GM12872 (cell line): ENCODE data around the gene DOCK2.

Experiments used
- TF ChIP-seq, protein P1 (sequence below): IDR thresholded peaks from 3 replicates; pipeline ENCODE4 v1.5.1; 2011; ENCODE audit warnings: low read depth, mild to moderate bottlenecking, low read length, moderate library complexity; ENCODE audit not compliant: insufficient read depth

Gene DOCK2

DNA sequence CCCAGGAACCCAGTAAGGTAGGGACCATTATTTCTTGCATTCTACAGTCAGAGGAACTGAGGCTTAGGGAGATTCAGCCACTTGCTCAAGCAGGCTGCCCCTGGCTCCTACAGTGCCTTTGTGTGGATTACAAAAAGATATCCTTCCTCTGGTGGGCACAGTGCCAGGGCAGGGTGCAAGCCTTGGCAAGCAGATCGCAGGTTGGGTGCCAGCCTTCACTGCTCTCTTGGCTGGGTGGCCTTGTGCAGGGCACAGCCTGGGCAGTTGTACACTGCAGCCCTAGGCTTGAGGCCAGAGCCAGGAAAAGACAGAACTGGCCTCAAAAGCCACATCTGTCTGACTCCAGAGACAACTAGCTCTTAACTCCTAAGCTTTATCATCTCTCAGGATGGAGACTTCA is 15.0 kb downstream of the DOCK2 start:
- TF ChIP-seq, protein P1, sequence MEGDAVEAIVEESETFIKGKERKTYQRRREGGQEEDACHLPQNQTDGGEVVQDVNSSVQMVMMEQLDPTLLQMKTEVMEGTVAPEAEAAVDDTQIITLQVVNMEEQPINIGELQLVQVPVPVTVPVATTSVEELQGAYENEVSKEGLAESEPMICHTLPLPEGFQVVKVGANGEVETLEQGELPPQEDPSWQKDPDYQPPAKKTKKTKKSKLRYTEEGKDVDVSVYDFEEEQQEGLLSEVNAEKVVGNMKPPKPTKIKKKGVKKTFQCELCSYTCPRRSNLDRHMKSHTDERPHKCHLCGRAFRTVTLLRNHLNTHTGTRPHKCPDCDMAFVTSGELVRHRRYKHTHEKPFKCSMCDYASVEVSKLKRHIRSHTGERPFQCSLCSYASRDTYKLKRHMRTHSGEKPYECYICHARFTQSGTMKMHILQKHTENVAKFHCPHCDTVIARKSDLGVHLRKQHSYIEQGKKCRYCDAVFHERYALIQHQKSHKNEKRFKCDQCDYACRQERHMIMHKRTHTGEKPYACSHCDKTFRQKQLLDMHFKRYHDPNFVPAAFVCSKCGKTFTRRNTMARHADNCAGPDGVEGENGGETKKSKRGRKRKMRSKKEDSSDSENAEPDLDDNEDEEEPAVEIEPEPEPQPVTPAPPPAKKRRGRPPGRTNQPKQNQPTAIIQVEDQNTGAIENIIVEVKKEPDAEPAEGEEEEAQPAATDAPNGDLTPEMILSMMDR, result no peak

DNA sequence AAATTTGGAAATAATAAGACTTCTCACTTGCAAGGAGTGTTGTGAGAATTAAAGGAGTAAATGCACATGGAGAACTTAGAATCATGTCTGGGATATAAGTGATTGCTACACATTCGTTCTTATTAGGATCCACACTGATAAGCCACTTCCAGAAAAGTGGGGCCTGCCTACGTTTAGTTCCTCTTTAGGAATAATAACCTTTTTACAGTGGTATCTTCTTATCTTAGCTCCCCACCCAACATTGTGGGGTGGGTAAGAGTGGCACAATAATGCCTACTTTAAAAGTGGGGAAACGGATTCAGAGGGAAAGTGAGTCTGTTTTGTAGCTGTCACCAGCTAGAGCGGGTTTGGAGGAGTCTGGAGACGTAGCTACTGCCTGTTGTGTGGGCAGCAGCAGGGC is 16.0 kb downstream of the DOCK2 start:
- TF ChIP-seq, protein P1, result no peak

DNA sequence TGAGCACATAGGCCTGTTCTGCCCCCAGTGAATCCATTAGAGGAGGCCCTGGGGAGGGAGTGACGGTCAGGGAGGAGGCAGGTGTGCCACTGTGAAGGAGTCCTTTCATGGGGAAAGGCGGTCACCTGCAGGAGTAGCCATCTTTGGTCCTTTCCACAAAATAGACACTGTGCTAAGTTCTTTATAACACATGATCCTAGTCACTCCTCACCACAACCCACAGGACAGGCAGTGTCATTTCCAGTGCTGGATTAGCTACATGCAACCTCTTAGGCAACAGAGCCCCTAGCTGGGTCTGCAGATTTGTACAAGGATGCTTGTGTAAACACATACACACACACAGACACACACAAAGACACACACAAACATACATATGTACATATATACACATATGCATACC is 18.3 kb downstream of the DOCK2 start:
- TF ChIP-seq, protein P1, result no peak

DNA sequence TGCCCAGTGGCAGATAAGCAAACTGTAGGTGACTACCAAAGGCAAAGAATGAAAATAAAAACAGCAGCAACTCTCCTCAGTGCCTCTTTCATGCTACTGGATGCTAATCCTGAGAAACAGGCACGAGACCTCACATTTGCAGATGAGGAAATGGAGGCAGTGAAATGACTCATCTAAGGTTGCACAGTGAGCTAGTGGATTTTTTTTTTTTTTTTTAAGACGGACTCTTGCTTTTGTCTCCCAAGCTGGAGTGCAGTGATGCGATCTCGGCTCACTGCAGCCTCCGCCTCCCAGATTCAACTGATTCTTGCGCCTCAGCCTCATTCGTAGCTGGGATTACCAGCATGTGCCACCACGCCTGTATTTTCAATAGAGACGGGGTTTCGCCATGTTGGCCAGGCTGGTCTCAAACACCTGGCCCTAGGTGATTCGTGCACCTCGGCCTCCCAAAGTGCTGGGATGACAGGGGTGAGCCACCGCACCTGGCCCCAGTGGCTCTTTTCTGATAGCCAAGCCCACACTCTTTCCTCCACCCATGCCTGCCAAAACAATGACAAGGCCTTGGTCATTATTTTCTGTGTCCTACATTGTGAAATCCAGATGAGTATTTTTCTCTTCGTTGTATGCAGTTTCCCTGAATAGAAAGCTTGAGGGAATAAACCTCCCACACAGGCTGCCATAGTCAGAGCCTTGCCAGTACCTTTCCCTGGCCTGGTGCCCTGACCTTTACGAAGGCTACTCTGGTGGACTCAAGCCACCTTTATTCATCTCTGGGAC is 19.2 kb downstream of the DOCK2 start:
- TF ChIP-seq, protein P1, result no peak

DNA sequence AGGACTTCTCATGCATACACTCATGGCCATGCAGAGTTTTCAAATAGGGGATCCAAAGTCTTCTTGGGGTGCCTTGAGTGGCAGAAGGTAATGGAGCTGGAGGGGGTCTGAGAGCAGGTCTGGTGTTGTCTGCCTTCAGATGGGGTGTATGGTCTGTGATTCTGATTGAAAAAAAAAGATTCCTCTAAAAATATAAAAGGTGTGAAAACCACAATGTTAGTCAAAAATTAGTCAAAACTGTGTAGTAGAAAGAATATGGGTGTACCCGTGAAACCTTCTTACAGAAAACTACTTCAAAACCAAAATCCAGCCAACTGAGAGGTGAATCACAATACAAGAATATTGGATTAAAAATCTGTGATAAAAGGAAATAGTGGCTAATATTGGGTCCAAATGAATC is 20.1 kb downstream of the DOCK2 start:
- TF ChIP-seq, protein P1, result no peak

DNA sequence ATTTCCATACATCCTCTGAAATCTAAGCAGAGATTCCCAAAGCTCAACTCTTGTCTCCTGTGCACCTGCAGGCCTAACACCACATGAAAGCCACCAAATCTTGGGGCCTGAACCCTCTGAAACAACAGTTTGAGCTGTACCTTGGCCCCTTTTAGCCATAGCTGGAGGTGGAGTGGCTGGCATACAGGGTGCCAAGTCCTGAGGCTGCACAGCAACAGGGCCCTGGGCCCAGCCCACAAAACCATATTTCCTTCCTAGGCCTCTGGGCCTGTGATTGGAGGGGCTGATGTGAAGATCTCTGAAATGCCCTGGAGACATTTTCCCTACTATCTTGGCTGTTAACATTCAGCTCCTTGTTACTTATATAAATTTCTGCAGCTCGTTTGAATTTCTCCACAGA is 26.5 kb downstream of the DOCK2 start:
- TF ChIP-seq, protein P1, result no peak

DNA sequence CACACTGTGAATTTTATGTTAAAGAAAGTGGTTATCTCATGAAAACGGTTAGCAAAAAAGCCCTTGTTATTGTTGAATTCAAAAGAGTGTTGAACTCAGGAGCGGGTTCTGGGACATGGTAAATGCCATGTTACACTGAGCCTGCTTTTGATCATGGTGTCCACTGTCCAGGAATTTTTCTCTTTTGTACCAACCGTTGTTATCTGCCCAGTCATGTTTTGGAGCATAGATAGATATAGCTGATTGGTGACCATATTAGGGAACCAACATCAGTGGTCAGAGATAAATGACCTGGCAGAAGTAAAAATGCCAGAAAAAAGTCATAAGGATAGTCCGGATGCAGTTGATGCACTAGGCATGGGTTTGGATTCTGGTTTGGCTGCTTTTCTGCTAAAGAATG is 29.3 kb downstream of the DOCK2 start:
- TF ChIP-seq, protein P1, result no peak
